HFFc6 (cell line): ENCODE data around the gene ERICH3. TPM values are rescaled to one million over a fixed set of nuclear protein-coding genes. Genes with fewer than 3 reads are reported as not detected.

ENCODE experiments used
- DNase-seq: peaks from one replicate; pipeline ENCODE4 v3.0.0-alpha.2; 2018
- H3K27ac Mint-ChIP-seq: 2 replicates; pipeline ENCODE4 v1.8.0; 2020; ENCODE audit warnings: mild to moderate bottlenecking, mixed read lengths
- H3K27me3 Mint-ChIP-seq: 2 replicates; pipeline ENCODE4 v1.8.0; 2021; ENCODE audit warnings: mild to moderate bottlenecking, moderate library complexity, mixed read lengths; ENCODE audit not compliant: insufficient read depth
- H3K36me3 Mint-ChIP-seq: 2 replicates; pipeline ENCODE4 v1.8.0; 2021; ENCODE audit warnings: low read depth, mixed read lengths
- H3K4me1 Mint-ChIP-seq: 2 replicates; pipeline ENCODE4 v1.8.0; 2020; ENCODE audit warnings: low read depth, mixed read lengths
- H3K4me3 Mint-ChIP-seq: 2 replicates; pipeline ENCODE4 v1.8.0; 2020; ENCODE audit warnings: mild to moderate bottlenecking, moderate library complexity, mixed read lengths
- H3K9me3 Mint-ChIP-seq: 2 replicates; pipeline ENCODE4 v1.8.0; 2020; ENCODE audit warnings: mild to moderate bottlenecking, mixed read lengths
- CTCF ChIP-seq: fragments of 200-600 bp; sonication (generic); IDR thresholded peaks from 2 replicates; pipeline ENCODE4 v1.5.0; 2021; ENCODE audit warnings: antibody characterized with exemption, mild to moderate bottlenecking
- total RNA-seq, 6 experiments: library from RNA; stranded (reverse); fragmentation: NEBNext Ultra II Directional; extraction: Animal tissue kit (Norgen Biotek cat#: 25700); gene quantifications; 2 replicates in 1 of 6; 3 replicates in 5 of 6; pipeline ENCODE4 v1.2.3, GENCODE V29; 2021

ERICH3 gene
- total RNA-seq, 6 experiments from 2014 or later: not detected

GRCh38 chr1:74610961-74611360 is 62.6 kb downstream of the ERICH3 start:
- Mint-ChIP-seq H3K36me3 (no peaks in the 10 kb centered on the region), H3K27me3 (no peaks in the 10 kb centered on the region; the same call in 1 of the 2 replicates), H3K9me3 (no peaks in the 10 kb centered on the region), H3K4me1 (no peaks in the 10 kb centered on the region), H3K4me3 (no peak overlapping the region), H3K27ac (no peak overlapping the region)
- no peak for DNase-seq
- no peak for TF ChIP-seq CTCF

GRCh38 chr1:74609810-74610371 is 63.7 kb downstream of the ERICH3 start:
- Mint-ChIP-seq H3K4me3 (no peak overlapping the region), H3K9me3 (peaks cover 5% of the 10 kb centered on the region; the same call in 1 of the 2 replicates), H3K36me3 (no peaks in the 10 kb centered on the region), H3K27me3 (no peaks in the 10 kb centered on the region; the same call in none of the 2 replicates), H3K27ac (no peak overlapping the region), H3K4me1 (no peaks in the 10 kb centered on the region)
- TF ChIP-seq CTCF: no peak
- no peak for DNase-seq

GRCh38 chr1:74596717-74597116 is 76.9 kb downstream of the ERICH3 start:
- no peaks in the 10 kb centered on the region; the same call in 1 of the 2 replicates for H3K9me3 Mint-ChIP-seq
- no peak for TF ChIP-seq CTCF
- H3K27ac Mint-ChIP-seq: no peak overlapping the region
- no peaks in the 10 kb centered on the region; the same call in 1 of the 2 replicates for H3K27me3 Mint-ChIP-seq
- no peaks in the 10 kb centered on the region for H3K36me3 Mint-ChIP-seq
- no peak for DNase-seq
- no peaks in the 10 kb centered on the region for H3K4me1 Mint-ChIP-seq
- no peak overlapping the region for H3K4me3 Mint-ChIP-seq

- no peaks in the 10 kb centered on the region; the same call in 1 of the 2 replicates for H3K27me3 Mint-ChIP-seq
- H3K4me3 Mint-ChIP-seq: no peak overlapping the region
- no peak for DNase-seq
- no peak for TF ChIP-seq CTCF
- H3K4me1 Mint-ChIP-seq: no peaks in the 10 kb centered on the region
- H3K9me3 Mint-ChIP-seq: no peaks in the 10 kb centered on the region; the same call in 1 of the 2 replicates
- no peaks in the 10 kb centered on the region for H3K36me3 Mint-ChIP-seq
- no peak overlapping the region for H3K27ac Mint-ChIP-seq
These were observed 79.4 kb downstream of the ERICH3 start for GRCh38 chr1:74593887-74594866.

GRCh38 chr1:74592580-74593355 is 80.8 kb downstream of the ERICH3 start:
- Mint-ChIP-seq H3K4me1 (no peaks in the 10 kb centered on the region), H3K9me3 (no peaks in the 10 kb centered on the region; the same call in 1 of the 2 replicates), H3K36me3 (no peaks in the 10 kb centered on the region), H3K4me3 (no peak overlapping the region), H3K27me3 (no peaks in the 10 kb centered on the region; the same call in 1 of the 2 replicates), H3K27ac (no peak overlapping the region)
- no peak for DNase-seq
- no peak for TF ChIP-seq CTCF
